GM20000 (cell line): ENCODE measurements around the gene AKR1D1.

Experiments used
- DNase-seq: peaks from one replicate; pipeline ENCODE4 v3.0.0; 2012; ENCODE audit warnings: low spot score
- CTCF ChIP-seq: IDR thresholded peaks from 2 replicates; pipeline ENCODE4 v1.5.1; 2012; ENCODE audit warnings: mild to moderate bottlenecking, control low read depth; ENCODE audit errors: extremely low read depth, missing control alignments

The AKR1D1 gene

GRCh38 chr7:138125119-138125518 lies 48.9 kb downstream of the AKR1D1 start:
- DNase-seq: no peak
- TF ChIP-seq CTCF: no peak

- no peak for TF ChIP-seq CTCF
- peak; percentile 64 for DNase-seq
Observed at GRCh38 chr7:138125598-138126111, 49.4 kb downstream of the AKR1D1 start.

- no peak for DNase-seq
- no peak for TF ChIP-seq CTCF
Observed at GRCh38 chr7:138126928-138127327, 50.7 kb downstream of the AKR1D1 start.

- no peak for TF ChIP-seq CTCF
- no peak for DNase-seq
Observed at GRCh38 chr7:138127996-138128395, 51.7 kb downstream of the AKR1D1 start.

GRCh38 chr7:138129551-138130165 lies 53.4 kb downstream of the AKR1D1 start:
- DNase-seq: no peak
- no peak for TF ChIP-seq CTCF

GRCh38 chr7:138137423-138138171 lies 61.3 kb downstream of the AKR1D1 start:
- no peak for TF ChIP-seq CTCF
- DNase-seq: peak; percentile 46

- TF ChIP-seq CTCF: no peak
- no peak for DNase-seq
Observed at GRCh38 chr7:138138244-138138643, 62.0 kb downstream of the AKR1D1 start.
